GM13977 (cell line): ENCODE measurements around the gene PTPRM.

Experiments
- DNase-seq: peaks from one replicate; pipeline ENCODE4 v3.0.0; 2012; ENCODE audit warnings: low spot score
- in situ Hi-C: fragments of 300-500 bp; cut with MboI; formaldehyde crosslinking; loops from one replicate; pipeline ENCODE4 v1.12.0; 2022; ENCODE audit warnings: low sequenced_read_pairs, low pct_unique_long_range_greater_than_20kb, mixed read lengths, inconsistent platforms; ENCODE audit not compliant: unreplicated experiment
- TF ChIP-seq, protein P1 (sequence below): IDR thresholded peaks from 2 replicates; pipeline ENCODE4 v1.5.1; 2012; ENCODE audit warnings: mild to moderate bottlenecking, control low read depth; ENCODE audit not compliant: insufficient read depth; ENCODE audit errors: extremely low read depth, missing control alignments

Gene PTPRM

DNA sequence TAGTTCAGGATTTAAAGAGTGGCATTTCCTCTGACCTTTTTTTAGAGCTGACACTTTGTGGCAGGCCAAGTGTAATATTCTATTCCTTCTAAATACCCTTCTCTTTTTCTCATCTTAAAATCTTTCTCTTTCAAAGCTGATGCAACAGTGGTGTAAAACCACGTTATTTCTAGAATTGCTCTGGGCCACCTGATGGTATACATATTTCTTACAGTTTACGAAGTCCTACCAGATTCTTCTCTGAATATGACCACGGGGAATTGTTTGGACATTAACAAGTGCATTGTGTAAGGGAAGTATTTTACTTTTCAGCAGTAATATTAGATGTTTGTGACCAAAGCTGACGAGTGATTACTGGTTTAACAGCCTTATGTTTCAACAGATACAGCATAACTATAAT is 109.9 kb downstream of the PTPRM start:
- TF ChIP-seq, protein P1, sequence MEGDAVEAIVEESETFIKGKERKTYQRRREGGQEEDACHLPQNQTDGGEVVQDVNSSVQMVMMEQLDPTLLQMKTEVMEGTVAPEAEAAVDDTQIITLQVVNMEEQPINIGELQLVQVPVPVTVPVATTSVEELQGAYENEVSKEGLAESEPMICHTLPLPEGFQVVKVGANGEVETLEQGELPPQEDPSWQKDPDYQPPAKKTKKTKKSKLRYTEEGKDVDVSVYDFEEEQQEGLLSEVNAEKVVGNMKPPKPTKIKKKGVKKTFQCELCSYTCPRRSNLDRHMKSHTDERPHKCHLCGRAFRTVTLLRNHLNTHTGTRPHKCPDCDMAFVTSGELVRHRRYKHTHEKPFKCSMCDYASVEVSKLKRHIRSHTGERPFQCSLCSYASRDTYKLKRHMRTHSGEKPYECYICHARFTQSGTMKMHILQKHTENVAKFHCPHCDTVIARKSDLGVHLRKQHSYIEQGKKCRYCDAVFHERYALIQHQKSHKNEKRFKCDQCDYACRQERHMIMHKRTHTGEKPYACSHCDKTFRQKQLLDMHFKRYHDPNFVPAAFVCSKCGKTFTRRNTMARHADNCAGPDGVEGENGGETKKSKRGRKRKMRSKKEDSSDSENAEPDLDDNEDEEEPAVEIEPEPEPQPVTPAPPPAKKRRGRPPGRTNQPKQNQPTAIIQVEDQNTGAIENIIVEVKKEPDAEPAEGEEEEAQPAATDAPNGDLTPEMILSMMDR, result no peak
- in situ Hi-C loops, result no loop called here

DNA sequence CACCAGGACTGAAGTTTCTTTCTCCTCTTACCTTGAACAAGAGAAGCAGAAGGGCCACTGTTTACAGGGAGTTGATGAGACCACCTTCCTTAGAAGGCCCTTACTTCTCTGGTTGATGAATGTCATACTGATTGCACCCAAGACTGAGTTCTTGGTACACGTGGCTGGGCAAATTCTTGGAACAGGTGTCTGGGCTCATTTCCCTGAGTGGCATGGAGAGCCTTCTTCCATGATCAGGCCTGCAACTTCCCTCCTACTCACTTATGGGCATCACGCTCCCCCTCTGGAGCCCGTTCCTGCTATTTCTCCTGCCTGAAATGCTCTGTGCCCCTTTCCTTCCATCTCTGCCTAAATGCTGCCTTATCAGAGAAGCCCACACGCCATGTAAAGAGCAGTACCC is 110.3 kb downstream of the PTPRM start:
- in situ Hi-C loops, result no loop called here
- no peak for DNase-seq
- TF ChIP-seq, protein P1, result no peak

More for the DNA sequence above, 109.9 kb downstream of the PTPRM start:
- DNase-seq, result no peak

DNA sequence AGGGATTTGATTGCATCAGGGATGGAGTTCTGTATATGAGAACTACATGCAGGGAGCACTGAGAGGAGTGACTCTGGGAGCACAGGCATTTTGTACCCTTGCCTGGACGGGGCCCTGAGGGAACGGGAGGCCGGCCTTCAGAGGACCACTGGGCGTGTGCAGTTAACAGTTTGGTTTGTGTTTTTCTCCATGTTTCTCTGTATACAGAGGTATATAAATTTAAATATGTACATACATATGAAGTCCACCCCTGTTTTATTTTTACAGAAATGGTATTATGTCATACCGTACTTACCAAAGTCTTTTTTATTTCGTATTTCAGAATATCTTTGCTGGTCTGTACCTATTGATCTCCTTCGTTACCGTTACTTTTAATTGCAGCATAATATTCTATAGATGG is 111.3 kb downstream of the PTPRM start:
- in situ Hi-C loops, result no loop called here
- TF ChIP-seq, protein P1, result no peak
- no peak for DNase-seq

DNA sequence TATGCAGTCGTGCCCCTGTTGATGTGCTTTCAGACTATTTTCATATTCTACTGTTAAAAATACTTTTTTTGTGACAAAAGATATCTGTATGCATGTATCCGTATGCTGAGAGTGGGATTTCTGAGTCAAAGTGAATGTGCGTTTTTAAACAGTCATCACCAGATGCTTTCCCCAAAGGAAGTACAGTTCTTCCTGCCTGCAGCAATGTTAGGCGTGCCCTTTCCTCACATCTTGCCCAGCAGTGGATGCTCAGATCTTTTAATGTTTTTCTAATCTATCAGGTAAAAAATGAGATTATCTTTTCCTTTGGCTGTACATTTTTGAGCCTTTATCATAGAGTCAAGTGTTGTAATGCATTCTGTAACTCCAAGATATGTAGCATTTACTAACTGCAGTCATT is 111.7 kb downstream of the PTPRM start:
- TF ChIP-seq, protein P1, result no peak
- DNase-seq, result no peak
- in situ Hi-C loops, result no loop called here

DNA sequence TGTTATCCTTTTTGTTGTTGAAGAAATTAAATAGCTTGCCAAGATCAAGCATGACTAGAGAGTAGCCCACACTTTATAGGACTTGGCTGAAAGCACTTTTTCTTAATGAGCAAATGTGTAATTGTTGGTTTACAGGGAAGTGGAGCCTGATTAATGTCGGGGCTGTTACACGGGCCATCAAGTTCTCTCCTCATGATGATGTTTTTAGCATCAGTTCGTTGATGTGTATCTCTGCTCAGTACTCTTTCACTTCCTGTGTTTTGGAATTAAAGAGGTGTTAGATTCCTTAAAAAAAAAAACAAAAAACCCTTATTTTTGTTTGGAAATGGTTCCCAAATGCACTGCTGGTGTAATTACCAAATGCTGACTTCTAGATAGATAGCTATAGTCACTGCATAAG is 114.2 kb downstream of the PTPRM start:
- TF ChIP-seq, protein P1, result no peak
- DNase-seq, result no peak
- in situ Hi-C loops, result no loop called here

DNA sequence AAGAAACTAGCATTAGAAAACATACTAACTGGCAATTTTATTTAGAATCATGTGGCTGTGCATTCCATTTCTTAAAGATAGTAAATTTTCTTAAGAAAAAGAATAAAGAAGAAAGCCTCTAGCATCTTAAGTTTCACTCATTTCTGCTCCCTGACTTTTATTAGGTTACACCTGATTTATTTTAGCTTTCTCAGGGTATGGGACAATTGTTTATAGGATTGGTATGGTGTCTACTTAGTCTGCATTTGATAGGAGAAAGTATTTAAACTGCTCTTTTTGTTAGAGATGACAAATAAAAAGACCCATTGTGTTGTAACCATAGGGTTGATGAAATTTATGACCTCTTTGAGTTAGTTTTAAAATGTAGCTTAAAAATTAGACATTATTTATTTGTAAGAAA is 115.2 kb downstream of the PTPRM start:
- TF ChIP-seq, protein P1, result no peak
- in situ Hi-C loops, result no loop called here
- DNase-seq, result no peak

DNA sequence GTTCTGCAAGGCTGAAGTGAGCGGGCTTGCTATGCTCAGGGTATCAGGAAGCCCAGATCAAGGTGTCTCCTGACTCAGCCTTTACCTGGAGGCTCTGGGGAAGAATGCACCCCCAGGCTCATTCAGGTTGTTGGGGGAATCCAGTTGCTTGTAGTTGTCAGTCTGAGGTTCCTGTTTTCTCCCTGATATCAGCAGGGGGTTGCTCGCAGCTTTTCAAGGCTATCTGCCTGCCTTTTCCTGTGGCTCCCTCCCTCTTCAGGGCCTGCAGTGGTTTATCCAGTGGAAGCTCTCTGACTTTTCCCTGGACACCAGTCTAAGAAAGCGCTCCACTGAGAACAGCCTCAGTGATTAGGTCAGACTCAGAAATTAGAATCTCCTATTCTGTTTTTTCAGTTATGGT is 116.6 kb downstream of the PTPRM start:
- in situ Hi-C loops, result no loop called here
- DNase-seq, result no peak
- TF ChIP-seq, protein P1, result no peak
